ENCODE results near the gene WDHD1. TPM values are rescaled to one million over a fixed set of nuclear protein-coding genes. Genes with fewer than 3 reads are reported as not detected.
A peak's percentile ranks its signal among the peaks of the same experiment; 100 is the strongest.
"Not testable (repeated sequence)": the region's sequence is repeated elsewhere in the genome, so short reads cannot be mapped to it uniquely, and the experiment has no call there.

WDHD1 gene, protein sequence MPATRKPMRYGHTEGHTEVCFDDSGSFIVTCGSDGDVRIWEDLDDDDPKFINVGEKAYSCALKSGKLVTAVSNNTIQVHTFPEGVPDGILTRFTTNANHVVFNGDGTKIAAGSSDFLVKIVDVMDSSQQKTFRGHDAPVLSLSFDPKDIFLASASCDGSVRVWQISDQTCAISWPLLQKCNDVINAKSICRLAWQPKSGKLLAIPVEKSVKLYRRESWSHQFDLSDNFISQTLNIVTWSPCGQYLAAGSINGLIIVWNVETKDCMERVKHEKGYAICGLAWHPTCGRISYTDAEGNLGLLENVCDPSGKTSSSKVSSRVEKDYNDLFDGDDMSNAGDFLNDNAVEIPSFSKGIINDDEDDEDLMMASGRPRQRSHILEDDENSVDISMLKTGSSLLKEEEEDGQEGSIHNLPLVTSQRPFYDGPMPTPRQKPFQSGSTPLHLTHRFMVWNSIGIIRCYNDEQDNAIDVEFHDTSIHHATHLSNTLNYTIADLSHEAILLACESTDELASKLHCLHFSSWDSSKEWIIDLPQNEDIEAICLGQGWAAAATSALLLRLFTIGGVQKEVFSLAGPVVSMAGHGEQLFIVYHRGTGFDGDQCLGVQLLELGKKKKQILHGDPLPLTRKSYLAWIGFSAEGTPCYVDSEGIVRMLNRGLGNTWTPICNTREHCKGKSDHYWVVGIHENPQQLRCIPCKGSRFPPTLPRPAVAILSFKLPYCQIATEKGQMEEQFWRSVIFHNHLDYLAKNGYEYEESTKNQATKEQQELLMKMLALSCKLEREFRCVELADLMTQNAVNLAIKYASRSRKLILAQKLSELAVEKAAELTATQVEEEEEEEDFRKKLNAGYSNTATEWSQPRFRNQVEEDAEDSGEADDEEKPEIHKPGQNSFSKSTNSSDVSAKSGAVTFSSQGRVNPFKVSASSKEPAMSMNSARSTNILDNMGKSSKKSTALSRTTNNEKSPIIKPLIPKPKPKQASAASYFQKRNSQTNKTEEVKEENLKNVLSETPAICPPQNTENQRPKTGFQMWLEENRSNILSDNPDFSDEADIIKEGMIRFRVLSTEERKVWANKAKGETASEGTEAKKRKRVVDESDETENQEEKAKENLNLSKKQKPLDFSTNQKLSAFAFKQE
- 10 to 100 TPM; 13.0 to 19.9 (median 18.6) TPM for polyA plus RNA-seq (ENCODE audit: insufficient read length in 4 of 4)

GRCh38 chr14:55026793-55027561 lies at the start of gene WDHD1, which contains the start of gene SOCS4:
WDHD1 (minus strand) TSS chr14:55027099; CDS start chr14:55026787, 312 bp downstream.
SOCS4 (plus strand) TSS chr14:55027236; CDS start chr14:55043042, 15,806 bp downstream.
- peak; percentile 78 to 89 (median 86) for DNase-seq (ENCODE audit: low read depth in 4 of 4, low spot score in 3 of 4)

- DNase-seq (ENCODE audit: low read depth in 4 of 4, low spot score in 3 of 4), result no peak
Measured at GRCh38 chr14:55075628-55076175, 48.8 kb upstream of the WDHD1 start.

- DNase-seq (ENCODE audit: low read depth in 4 of 4, low spot score in 3 of 4), result no peak
Measured at GRCh38 chr14:55074662-55075061, 47.8 kb upstream of the WDHD1 start.

DNA sequence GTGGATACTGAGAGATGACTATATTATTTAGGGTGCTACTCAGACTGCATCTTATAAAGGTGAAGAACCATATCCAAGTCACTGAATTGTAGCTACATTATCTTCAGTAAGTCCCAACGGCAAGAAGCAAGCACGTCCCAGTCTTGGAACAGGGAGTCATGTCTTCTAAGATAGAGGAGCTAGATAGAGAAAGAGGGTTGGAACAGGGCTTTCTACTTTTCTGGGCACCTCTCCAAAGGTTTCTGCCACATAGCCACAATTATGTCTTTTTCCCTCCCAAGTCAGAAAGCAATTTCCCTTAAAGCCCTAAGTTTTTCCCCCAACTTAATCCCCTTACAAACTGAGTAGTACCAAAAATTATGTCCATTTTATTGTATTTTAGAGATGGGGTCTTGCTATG lies 47.0 kb upstream of the WDHD1 start:
- DNase-seq (ENCODE audit: low read depth in 4 of 4, low spot score in 3 of 4), result no peak

DNA sequence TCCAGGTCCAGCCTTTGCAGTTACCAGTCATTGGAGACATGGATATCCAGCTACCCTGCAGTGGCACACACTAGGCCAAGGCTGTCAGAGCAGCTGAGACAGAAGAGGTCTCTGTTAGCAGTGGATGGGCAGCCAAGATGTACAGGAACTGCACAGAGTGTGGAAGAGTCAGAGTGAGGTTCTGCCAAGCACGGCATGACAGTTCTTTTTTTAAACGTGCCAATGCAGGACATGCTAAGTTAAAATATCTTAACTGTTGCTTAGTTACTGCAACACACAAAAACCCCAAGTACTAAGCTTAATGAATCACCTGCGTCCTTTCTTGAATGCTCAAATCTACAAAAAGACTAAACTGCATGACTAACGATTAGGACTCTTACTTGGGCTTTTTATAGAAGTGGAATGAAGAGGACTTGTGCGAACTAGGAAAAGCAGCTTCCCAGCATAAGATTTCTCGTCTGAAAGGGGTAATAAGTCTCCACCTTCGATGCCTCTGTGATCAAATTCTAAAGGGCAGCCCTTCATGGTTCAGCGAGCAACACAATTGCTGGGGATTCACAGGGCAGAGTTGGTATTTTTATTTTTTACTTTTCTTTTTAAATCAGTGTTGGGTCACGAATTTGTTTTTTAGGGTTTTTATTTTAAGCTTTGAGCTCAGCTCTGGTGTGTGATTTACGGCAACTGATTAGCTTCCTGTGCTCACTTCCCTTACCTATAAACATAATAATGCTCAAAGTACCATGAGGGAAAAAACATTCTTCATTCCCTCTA lies 45.2 kb upstream of the WDHD1 start:
- DNase-seq (ENCODE audit: low read depth in 4 of 4, low spot score in 3 of 4), result no peak

GRCh38 chr14:55070981-55071411 lies 44.1 kb upstream of the WDHD1 start:
- DNase-seq (ENCODE audit: low read depth in 4 of 4, low spot score in 3 of 4), result no peak

DNA sequence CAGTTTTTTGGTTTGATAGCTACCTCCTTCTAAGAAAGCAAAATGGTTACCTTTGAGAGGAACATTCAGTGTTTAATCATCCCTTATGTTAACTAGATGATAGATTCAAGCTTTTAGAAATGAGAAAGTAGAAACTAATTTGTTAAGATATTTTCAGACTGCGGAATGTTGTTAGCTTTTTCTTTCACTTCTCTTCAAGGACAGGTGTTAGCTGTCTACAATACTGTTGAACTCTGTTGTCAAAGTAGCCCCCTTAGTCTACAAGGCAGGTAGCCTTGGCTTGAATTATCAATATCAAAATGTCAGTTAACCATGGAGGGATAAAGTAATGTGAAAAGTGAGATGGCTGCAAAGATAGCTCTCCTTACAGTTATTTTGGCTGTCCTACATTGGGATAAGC lies 39.3 kb upstream of the WDHD1 start:
- DNase-seq (ENCODE audit: low read depth in 4 of 4, low spot score in 3 of 4), result no peak

- no peak for DNase-seq (ENCODE audit: low read depth in 4 of 4, low spot score in 3 of 4)
Measured at GRCh38 chr14:55065411-55065810, 38.5 kb upstream of the WDHD1 start.

DNA sequence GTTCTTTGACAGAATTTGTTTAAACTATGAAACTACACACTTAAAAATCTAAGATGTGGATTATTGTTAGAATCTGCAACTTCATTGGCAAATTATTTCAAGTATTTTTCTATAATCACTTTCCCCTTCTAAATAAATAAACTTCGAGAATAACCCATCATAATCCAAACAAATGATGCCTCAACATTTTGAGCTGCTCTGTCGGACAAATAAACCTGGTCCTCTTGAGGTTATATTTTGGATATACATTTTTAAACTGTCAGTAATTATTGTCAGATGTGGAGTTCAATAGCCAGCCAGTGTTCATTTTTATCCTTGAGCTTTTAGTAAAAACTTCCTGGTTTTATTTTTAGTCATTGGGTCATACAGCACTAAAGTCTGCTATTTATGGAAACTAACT lies 38.0 kb upstream of the WDHD1 start:
- DNase-seq (ENCODE audit: low read depth in 4 of 4, low spot score in 3 of 4), result not testable (repeated sequence)

- no peak for DNase-seq (ENCODE audit: low read depth in 4 of 4, low spot score in 3 of 4)
Measured at GRCh38 chr14:55062517-55063351, 35.8 kb upstream of the WDHD1 start.

DNA sequence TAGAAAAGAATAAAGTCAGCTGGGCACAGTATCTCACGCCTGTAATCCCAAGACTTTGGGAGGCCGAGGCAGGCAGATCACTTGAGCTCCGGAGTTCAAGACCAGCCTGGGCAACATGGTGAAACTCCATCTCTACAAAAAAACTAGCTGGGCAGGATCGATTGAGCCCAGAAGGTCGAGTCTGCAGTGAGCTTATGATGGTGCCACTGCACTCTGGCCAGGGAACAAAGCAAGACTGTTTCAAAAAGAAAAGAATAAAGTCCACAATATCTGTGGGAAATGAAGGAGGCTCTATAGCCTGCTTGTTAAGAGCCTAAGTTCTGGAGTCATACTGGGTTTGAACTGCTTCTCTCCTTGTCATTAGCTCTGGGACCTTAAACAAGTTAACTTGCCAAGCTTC lies 32.4 kb upstream of the WDHD1 start:
- DNase-seq (ENCODE audit: low read depth in 4 of 4, low spot score in 3 of 4), result no peak

DNA sequence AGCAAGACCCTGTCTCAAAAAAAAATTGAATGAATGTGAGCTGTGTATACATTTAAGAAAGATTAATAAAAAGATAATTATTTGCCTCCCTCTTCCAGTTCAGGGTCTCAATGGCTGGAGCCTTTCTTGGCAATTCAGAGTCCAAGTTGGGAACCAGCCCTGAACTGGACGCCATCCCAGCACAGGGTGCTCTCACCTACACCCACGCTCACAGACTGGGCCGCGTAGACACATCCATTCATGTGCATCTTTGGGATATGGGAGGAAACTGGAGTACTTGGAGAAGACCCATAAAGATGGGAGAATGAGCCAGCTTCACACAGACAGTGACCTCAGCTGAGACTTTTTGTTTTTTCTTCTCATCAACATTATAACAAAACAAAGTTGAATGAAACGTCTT lies 31.0 kb upstream of the WDHD1 start:
- DNase-seq (ENCODE audit: low read depth in 4 of 4, low spot score in 3 of 4), result no peak

- no peak for DNase-seq (ENCODE audit: low read depth in 4 of 4, low spot score in 3 of 4)
Measured at GRCh38 chr14:55054098-55054497, 27.2 kb upstream of the WDHD1 start.

DNA sequence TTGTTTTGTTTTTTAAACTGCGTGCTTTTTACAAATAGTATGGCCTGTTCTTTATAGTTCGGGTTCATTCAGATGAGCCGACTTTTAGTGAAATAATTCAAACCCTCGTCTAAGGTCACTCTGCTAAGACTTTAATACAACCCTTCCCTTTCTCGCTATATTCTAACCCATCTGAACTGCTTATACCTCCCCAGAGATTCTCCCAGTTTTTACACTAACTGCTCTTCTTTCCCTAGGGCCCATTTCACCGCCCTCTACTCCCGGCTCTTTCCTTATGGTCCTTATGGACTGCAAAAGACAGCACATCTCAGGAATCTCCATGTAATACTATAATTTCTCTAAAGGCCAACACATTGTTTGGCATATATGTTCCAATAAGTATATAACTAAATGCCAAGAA lies 26.6 kb upstream of the WDHD1 start:
- no peak for DNase-seq (ENCODE audit: low read depth in 4 of 4, low spot score in 3 of 4)

GRCh38 chr14:55053018-55053417 lies 26.1 kb upstream of the WDHD1 start:
- no peak for DNase-seq (ENCODE audit: low read depth in 4 of 4, low spot score in 3 of 4)

DNA sequence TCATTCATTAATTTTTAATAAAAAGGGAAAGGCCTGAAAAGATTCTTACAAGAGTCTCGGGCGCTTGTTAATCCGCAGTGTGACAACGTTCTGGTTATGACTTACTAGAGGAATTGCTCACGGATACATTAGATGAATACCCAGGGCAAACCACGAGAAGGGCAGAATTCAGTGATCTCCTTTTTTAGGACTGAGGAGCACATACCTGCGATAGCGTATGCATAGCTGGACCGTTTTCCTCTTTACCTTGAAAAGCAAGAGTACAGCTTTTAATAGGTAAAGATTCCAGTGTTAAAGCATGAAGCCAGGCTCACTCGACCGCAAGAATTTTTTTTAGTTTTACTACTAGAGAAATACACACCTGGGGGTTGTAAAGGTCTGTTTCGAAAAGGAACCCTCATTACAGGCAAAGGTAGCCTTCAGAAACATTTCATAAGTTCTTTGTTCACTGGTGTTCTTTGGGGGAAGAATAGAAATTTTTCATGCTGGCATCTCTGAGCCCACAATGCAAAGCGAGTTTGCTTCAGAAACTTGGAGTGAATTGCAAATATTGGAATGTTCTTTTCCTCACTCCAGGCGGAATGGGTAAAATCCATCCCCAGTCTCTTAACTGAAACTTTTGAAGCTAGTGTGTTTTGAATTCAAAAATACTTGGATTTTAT lies 25.5 kb upstream of the WDHD1 start:
- no peak for DNase-seq (ENCODE audit: low read depth in 4 of 4, low spot score in 3 of 4)

DNA sequence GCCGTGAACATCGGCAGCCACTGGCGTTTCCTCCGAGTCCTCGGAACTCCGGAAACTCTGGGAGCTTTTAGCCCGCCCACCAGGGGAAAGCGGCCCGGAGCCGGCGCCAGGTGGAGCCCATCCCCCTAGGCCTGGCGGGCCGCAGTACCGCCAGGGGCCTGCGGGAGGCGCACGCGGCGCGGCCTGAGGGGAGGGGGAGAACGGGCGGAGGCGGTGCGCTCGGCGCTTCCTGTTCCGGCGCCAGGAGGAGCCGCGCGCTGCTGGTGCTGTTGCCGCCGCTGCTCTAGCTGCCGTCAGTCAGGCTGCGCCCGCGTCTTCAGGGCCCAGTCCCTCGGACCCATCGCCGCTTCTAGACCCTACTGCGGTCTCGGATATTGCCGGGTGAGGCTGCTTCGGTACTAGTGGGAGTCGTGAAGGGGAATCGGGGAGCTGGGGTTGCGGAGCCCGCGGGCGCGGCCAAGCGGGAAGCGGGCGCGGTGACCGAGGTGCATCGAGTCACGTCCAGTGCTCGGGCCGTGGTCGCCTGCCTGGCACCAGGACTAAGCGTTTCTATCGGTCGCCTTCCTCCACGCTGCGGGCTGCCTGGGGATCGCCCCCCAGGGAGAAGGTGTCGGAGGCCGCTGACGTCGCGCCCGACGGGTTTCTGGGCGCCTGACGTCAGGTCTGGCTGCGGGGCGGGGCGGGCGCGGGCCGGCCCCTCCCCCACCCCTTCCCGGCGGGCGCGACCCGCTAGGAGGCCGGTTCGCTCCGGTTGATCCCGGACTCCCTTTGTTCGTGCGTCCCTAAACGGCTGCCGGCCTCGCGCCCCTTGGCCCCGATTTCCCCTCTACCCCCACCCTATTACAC lies 24.7 kb upstream of the WDHD1 start, which contains the start of gene MAPK1IP1L:
Gene MAPK1IP1L, plus strand, starts transcription at position 225 of the 846 bp plus-strand sequence. CDS start 10,037 bp downstream, outside the sequence.
- DNase-seq (ENCODE audit: low read depth in 4 of 4, low spot score in 3 of 4), result peak; percentile 85 to 92 (median 88)

Data from left renal pelvis (tissue), 4 donors.